Epidermal melanocyte (primary cell): ENCODE measurements around the gene SNX32.
"Not testable (repeated sequence)": the region's sequence is repeated elsewhere in the genome, so short reads cannot be mapped to it uniquely, and the experiment has no call there.

Experiments used
- DNase-seq: peaks from one replicate; pipeline ENCODE4 v3.0.0; 2011; ENCODE audit warnings: low spot score; ENCODE audit not compliant: insufficient read length

The SNX32 gene

GRCh38 chr11:65822776-65823528, 10.8 kb upstream of the SNX32 start:
- DNase-seq, result no peak

- DNase-seq, result no peak
These were observed 6.6 kb upstream of the SNX32 start for GRCh38 chr11:65826984-65827735.

- no peak for DNase-seq
These were observed 4.3 kb upstream of the SNX32 start for GRCh38 chr11:65829459-65829858.

- not testable (repeated sequence) for DNase-seq
These were observed 1.5 kb upstream of the SNX32 start for GRCh38 chr11:65832231-65832630.

- DNase-seq, result no peak
These were observed 439 bp downstream of the SNX32 start for GRCh38 chr11:65834202-65834601.

GRCh38 chr11:65842144-65842543, 8.4 kb downstream of the SNX32 start:
- no peak for DNase-seq

GRCh38 chr11:65843811-65844210, 10.0 kb downstream of the SNX32 start:
- DNase-seq, result no peak

- DNase-seq, result no peak
These were observed 10.6 kb downstream of the SNX32 start for GRCh38 chr11:65844231-65844872.

GRCh38 chr11:65847746-65848145, 14.0 kb downstream of the SNX32 start:
- DNase-seq, result no peak

GRCh38 chr11:65848693-65849092, 14.9 kb downstream of the SNX32 start:
- DNase-seq, result not testable (repeated sequence)

GRCh38 chr11:65849366-65849765, 15.6 kb downstream of the SNX32 start:
- no peak for DNase-seq

GRCh38 chr11:65849771-65850216, 16.0 kb downstream of the SNX32 start:
- no peak for DNase-seq

GRCh38 chr11:65850217-65851082, 16.7 kb downstream of the SNX32 start:
- DNase-seq, result no peak

GRCh38 chr11:65851083-65851579, 17.4 kb downstream of the SNX32 start:
- DNase-seq, result no peak

- no peak for DNase-seq
These were observed 18.2 kb downstream of the SNX32 start for GRCh38 chr11:65851811-65852507.

- DNase-seq, result no peak
These were observed 18.9 kb downstream of the SNX32 start for GRCh38 chr11:65852508-65853245.

- DNase-seq, result no peak
These were observed 19.6 kb downstream of the SNX32 start for GRCh38 chr11:65853246-65853979.

- no peak for DNase-seq
These were observed 20.4 kb downstream of the SNX32 start for GRCh38 chr11:65854161-65854592.
